22Rv1 (cell line): ENCODE results near the gene CCL2.

Source experiments
- CTCF ChIP-seq: fragments of 450-650 bp; IDR thresholded peaks from 2 replicates; pipeline ENCODE4 v1.5.1; 2017; ENCODE audit warnings: mild to moderate bottlenecking
- ZFX ChIP-seq: fragments of 450-650 bp; IDR thresholded peaks from 2 replicates; pipeline ENCODE4 v1.6.1; 2017; ENCODE audit warnings: antibody characterized with exemption, borderline replicate concordance

GRCh38 chr17:34249478-34249877, 5.6 kb upstream of the CCL2 start:
- TF ChIP-seq CTCF (no peak), ZFX (no peak)
